Choroid plexus epithelial cell (primary cell): ENCODE data around the gene SIX2.

Experiments
- DNase-seq: peaks from one replicate; pipeline ENCODE4 v3.0.0-alpha.2; 2010; ENCODE audit warnings: low read depth
- H3K4me3 ChIP-seq: 2 replicates; pipeline ENCODE4 v1.5.1; 2011; ENCODE audit warnings: low read depth, mild to moderate bottlenecking, control low read depth, low read length, moderate library complexity
- CTCF ChIP-seq: conservative IDR thresholded peaks from 2 replicates; pipeline ENCODE4 v1.5.1; 2011; ENCODE audit warnings: low read depth, mild to moderate bottlenecking, control low read depth, inconsistent platforms, low read length, moderate library complexity

Gene SIX2

GRCh38 chr2:44955593-44956392 is 53.5 kb downstream of the SIX2 start:
- DNase-seq: peak; percentile 74
- TF ChIP-seq CTCF: peak; percentile 80
- peak overlapping the region; percentile 17 for H3K4me3 ChIP-seq
